ENCODE data around the gene NNMT.

NNMT gene

GRCh38 chr11:114350022-114350421 is 53.8 kb downstream of the NNMT start:
- TF ChIP-seq CTCF (IDR thresholded peaks at IDR 0.05; ENCODE audit: extremely low read depth, missing control alignments), result no peak
- no peak for DNase-seq (ENCODE audit: low spot score)

- DNase-seq (ENCODE audit: low spot score), result no peak
- no peak for TF ChIP-seq CTCF (IDR thresholded peaks at IDR 0.05; ENCODE audit: extremely low read depth, missing control alignments)
Observed at GRCh38 chr11:114353443-114353842, 57.2 kb downstream of the NNMT start.

- TF ChIP-seq CTCF (IDR thresholded peaks at IDR 0.05; ENCODE audit: extremely low read depth, missing control alignments), result no peak
- DNase-seq (ENCODE audit: low spot score), result no peak
Observed at GRCh38 chr11:114354076-114354475, 57.9 kb downstream of the NNMT start.

- TF ChIP-seq CTCF (IDR thresholded peaks at IDR 0.05; ENCODE audit: extremely low read depth, missing control alignments), result no peak
- DNase-seq (ENCODE audit: low spot score), result no peak
Observed at GRCh38 chr11:114358716-114359115, 62.5 kb downstream of the NNMT start.

- DNase-seq (ENCODE audit: low spot score), result no peak
- TF ChIP-seq CTCF (IDR thresholded peaks at IDR 0.05; ENCODE audit: extremely low read depth, missing control alignments), result no peak
Observed at GRCh38 chr11:114359342-114359741, 63.1 kb downstream of the NNMT start.

GRCh38 chr11:114362326-114362725 is 66.1 kb downstream of the NNMT start:
- DNase-seq (ENCODE audit: low spot score), result no peak
- no peak for TF ChIP-seq CTCF (IDR thresholded peaks at IDR 0.05; ENCODE audit: extremely low read depth, missing control alignments)

- DNase-seq (ENCODE audit: low spot score), result no peak
- TF ChIP-seq CTCF (IDR thresholded peaks at IDR 0.05; ENCODE audit: extremely low read depth, missing control alignments), result no peak
Observed at GRCh38 chr11:114362958-114363357, 66.8 kb downstream of the NNMT start.
